Kidney epithelial cell (primary cell): Measurements from ENCODE around the gene CLMN. TPM values are rescaled to one million over a fixed set of nuclear protein-coding genes. Genes with fewer than 3 reads are reported as not detected.

Experiments
- DNase-seq: peaks from one replicate; pipeline ENCODE4 v3.0.0-alpha.2; 2010; ENCODE audit warnings: low read depth
- H3K27me3 ChIP-seq: 2 replicates; pipeline ENCODE4 v1.6.0; 2011; ENCODE audit warnings: low read length; ENCODE audit not compliant: control insufficient read depth, insufficient read depth
- H3K36me3 ChIP-seq: 2 replicates; pipeline ENCODE4 v1.5.1; 2011; ENCODE audit warnings: low read length; ENCODE audit not compliant: control insufficient read depth, insufficient read depth
- H3K4me3 ChIP-seq: 2 replicates; pipeline ENCODE4 v1.5.1; 2011; ENCODE audit warnings: low read depth, mild to moderate bottlenecking, control low read depth, low read length
- CTCF ChIP-seq: IDR thresholded peaks from 2 replicates; pipeline ENCODE4 v1.5.1; 2011; ENCODE audit warnings: mild to moderate bottlenecking, moderate library complexity, low read length, control low read depth, inconsistent platforms; ENCODE audit not compliant: insufficient read depth, poor library complexity, severe bottlenecking
- total RNA-seq: library from RNA; depleted of rRNA; stranded (reverse); fragments of >200 nt; gene quantifications from 2 replicates; pipeline ENCODE4 v1.2.3, GENCODE V29; 2015

Gene CLMN
- total RNA-seq, 1 donor from 2014 or later = 9.8 TPM

- Histone ChIP-seq H3K27me3 (no peaks in the 10 kb centered on the region), H3K36me3 (no peaks in the 10 kb centered on the region), H3K4me3 (no peak overlapping the region)
- no peak for DNase-seq
- TF ChIP-seq CTCF = no peak
Observed at GRCh38 chr14:95329941-95330340, 10.2 kb upstream of the CLMN start.

DNA sequence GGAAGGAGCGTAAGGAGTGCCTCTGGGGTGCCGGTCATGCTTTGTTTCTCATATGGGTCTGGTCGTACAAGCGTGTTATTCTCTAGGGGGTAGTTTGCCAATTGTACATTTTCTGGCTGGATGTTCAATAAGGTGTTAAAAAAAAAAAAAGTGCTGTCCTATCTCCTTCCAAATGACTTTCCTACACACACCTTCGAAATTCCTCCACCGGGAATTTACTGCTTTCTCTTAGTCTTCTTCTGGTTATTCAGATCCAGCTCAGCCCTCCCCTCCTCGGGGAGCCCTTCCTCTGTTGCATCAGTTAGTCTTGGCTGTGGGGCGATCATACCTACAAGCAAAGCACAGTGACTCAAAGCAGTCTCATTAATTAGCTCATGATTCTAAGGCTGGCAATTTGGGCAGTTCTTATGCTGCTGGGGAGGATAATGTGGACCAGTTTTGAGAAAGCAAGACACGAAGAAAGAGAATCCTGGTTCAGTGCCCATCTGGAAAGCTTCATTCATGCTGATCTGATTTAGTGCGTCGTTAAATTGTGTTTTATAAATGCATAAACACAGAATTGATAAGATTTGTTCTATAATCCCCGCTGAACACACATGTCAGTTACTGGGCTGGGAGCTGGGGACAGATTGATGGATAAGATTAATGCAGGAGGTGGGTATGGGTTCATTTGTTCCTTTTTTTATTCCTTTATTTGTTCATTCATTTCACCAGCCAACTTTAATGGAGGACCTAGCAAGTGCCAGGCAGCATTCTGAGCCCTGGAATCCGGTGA is 9.2 kb upstream of the CLMN start:
- no peak overlapping the region for H3K4me3 ChIP-seq
- no peak for DNase-seq
- no peaks in the 10 kb centered on the region for H3K27me3 ChIP-seq
- H3K36me3 ChIP-seq = no peaks in the 10 kb centered on the region
- no peak for TF ChIP-seq CTCF

DNA sequence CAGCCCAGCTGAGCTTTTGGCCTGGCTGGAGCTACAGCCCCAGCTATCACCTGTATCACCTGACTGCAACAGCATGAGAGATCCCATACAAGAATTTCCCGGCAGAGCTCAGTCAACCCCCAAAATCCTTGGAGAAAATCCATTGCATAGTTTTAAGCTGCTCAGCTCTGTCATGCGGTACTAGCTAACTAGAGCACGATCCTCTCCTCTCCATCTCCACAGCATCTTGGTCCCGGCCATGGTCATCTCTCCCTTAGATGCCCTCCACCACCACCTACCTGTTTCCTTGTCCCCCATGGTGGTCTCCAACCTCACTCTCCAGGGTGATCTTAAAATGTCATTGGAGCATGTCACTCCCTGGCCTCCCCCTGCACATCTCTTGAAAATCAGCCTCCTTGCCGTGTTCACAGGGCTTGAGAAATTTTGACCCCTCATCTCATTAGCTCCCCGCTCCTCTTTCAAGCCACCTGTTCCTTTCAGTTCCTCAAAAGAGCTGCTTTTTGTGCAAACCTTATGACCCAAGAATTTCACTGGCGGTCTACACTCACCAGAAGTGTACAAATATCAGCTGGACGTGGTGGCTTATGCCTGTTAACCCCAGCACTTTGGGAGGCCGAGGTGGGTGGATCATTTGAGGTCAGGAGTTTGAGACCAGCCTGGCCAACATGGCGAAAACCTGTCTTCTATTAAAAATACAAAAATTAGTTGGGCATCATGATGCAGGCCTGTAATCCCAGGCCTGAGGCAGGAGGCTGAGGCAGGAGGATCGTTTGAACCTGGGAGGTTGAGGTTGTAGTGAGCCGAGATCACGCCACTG is 8.1 kb upstream of the CLMN start:
- no peak for TF ChIP-seq CTCF
- H3K4me3 ChIP-seq = no peak overlapping the region
- H3K36me3 ChIP-seq = no peaks in the 10 kb centered on the region
- DNase-seq = no peak
- no peaks in the 10 kb centered on the region for H3K27me3 ChIP-seq

DNA sequence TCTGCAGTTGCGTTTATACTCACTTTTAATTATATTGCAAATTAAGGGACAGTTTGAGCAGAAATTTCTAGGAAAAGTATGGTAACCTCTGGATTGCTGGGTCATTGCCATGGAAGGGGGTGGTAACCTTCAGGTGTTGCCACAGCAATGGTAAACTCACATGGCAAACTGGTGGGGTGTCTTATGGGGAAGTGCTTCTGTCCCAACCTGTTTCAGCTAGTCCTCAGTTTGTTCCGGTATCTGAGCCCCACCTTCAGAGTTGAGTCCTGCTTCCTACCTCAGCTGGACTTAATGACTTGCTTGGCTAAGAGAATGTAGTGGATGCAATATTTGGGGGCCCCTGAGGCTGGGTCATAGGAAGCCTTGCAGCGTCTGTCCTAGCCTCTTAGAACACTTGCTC is 7.3 kb upstream of the CLMN start:
- TF ChIP-seq CTCF = no peak
- Histone ChIP-seq H3K27me3 (no peaks in the 10 kb centered on the region), H3K36me3 (no peaks in the 10 kb centered on the region), H3K4me3 (no peak overlapping the region)
- no peak for DNase-seq

DNA sequence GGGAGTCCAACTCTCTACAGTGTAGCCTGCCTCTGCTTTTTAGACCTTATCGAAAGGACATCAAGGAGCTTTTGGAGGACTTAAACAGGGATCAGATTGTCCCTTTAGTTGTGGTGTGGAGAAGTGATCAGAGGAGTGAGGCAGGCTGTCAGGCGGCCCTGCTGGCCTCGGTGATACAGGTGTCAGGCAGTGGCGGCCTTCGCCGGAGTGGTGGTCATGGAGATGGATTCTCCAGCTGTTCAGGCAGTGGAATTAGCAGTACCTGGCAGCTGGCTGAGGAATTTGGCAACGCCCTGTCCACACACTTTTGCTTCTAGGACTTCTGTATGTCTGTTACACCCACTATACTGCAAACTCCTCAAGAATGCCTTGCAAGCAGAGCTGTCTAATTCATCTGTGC is 4.2 kb upstream of the CLMN start:
- no peaks in the 10 kb centered on the region for H3K27me3 ChIP-seq
- DNase-seq = no peak
- H3K36me3 ChIP-seq = no peaks in the 10 kb centered on the region
- H3K4me3 ChIP-seq = no peak overlapping the region
- no peak for TF ChIP-seq CTCF
